ENCODE measurements around the gene SMARCC1.

SMARCC1 gene

GRCh38 chr3:47688488-47688887 lies 93.2 kb downstream of the SMARCC1 start:
- DNase-seq: no peak

GRCh38 chr3:47685037-47685436 lies 96.7 kb downstream of the SMARCC1 start:
- no peak for DNase-seq

- no peak for DNase-seq
Measured at GRCh38 chr3:47681016-47681415, 100.7 kb downstream of the SMARCC1 start.

- DNase-seq: no peak
Measured at GRCh38 chr3:47678446-47679338, 103.0 kb downstream of the SMARCC1 start.

- DNase-seq: no peak
Measured at GRCh38 chr3:47669026-47669749, 112.5 kb downstream of the SMARCC1 start.

GRCh38 chr3:47666118-47666517 lies 115.6 kb downstream of the SMARCC1 start:
- no peak for DNase-seq

GRCh38 chr3:47664519-47664918 lies 117.2 kb downstream of the SMARCC1 start:
- no peak for DNase-seq

- no peak for DNase-seq
Measured at GRCh38 chr3:47663630-47664240, 118.0 kb downstream of the SMARCC1 start.

- DNase-seq: no peak
Measured at GRCh38 chr3:47661121-47661752, 120.5 kb downstream of the SMARCC1 start.

GRCh38 chr3:47658444-47658843 lies 123.2 kb downstream of the SMARCC1 start:
- DNase-seq: no peak

- DNase-seq: no peak
Measured at GRCh38 chr3:47652142-47652541, 129.6 kb downstream of the SMARCC1 start.

- DNase-seq: no peak
Measured at GRCh38 chr3:47650294-47650693, 131.4 kb downstream of the SMARCC1 start.

GRCh38 chr3:47647550-47647949 lies 134.1 kb downstream of the SMARCC1 start:
- DNase-seq: no peak

GRCh38 chr3:47646362-47646761 lies 135.3 kb downstream of the SMARCC1 start:
- no peak for DNase-seq

- no peak for DNase-seq
Measured at GRCh38 chr3:47645551-47645950, 136.1 kb downstream of the SMARCC1 start.

GRCh38 chr3:47643092-47643491 lies 138.6 kb downstream of the SMARCC1 start:
- no peak for DNase-seq

GRCh38 chr3:47641739-47642138 lies 140.0 kb downstream of the SMARCC1 start:
- no peak for DNase-seq

GRCh38 chr3:47636921-47637320 lies 144.8 kb downstream of the SMARCC1 start:
- DNase-seq: no peak

GRCh38 chr3:47636225-47636624 lies 145.5 kb downstream of the SMARCC1 start:
- DNase-seq: no peak

- DNase-seq: no peak
Measured at GRCh38 chr3:47635536-47635935, 146.2 kb downstream of the SMARCC1 start.

- no peak for DNase-seq
Measured at GRCh38 chr3:47634996-47635395, 146.7 kb downstream of the SMARCC1 start.

- DNase-seq: no peak
Measured at GRCh38 chr3:47630810-47631209, 150.9 kb downstream of the SMARCC1 start.

GRCh38 chr3:47629770-47630169 lies 151.9 kb downstream of the SMARCC1 start:
- no peak for DNase-seq
